ENCODE results near the gene SLITRK3.

Gene SLITRK3

GRCh38 chr3:165195640-165196576, at the start of gene SLITRK3:
Gene SLITRK3, minus strand, starts transcription at chr3:165196384. Its CDS starts 5,554 bp downstream, at chr3:165190830.
- in situ Hi-C loops (cut with MboI; ENCODE audit: low sequenced_read_pairs), result no loop called here

GRCh38 chr3:165243597-165243996, 47.4 kb upstream of the SLITRK3 start:
- in situ Hi-C loops (cut with MboI; ENCODE audit: low sequenced_read_pairs), result no loop called here

GRCh38 chr3:165233501-165234195, 37.5 kb upstream of the SLITRK3 start:
- in situ Hi-C loops (cut with MboI; ENCODE audit: low sequenced_read_pairs), result no loop called here

GRCh38 chr3:165225604-165226003, 29.4 kb upstream of the SLITRK3 start:
- in situ Hi-C loops (cut with MboI; ENCODE audit: low sequenced_read_pairs), result no loop called here

GRCh38 chr3:165217739-165218138, 21.6 kb upstream of the SLITRK3 start:
- in situ Hi-C loops (cut with MboI; ENCODE audit: low sequenced_read_pairs), result no loop called here

- in situ Hi-C loops (cut with MboI; ENCODE audit: low sequenced_read_pairs), result no loop called here
Measured at GRCh38 chr3:165212580-165212979, 16.4 kb upstream of the SLITRK3 start.

- in situ Hi-C loops (cut with MboI; ENCODE audit: low sequenced_read_pairs), result no loop called here
Measured at GRCh38 chr3:165211721-165212120, 15.5 kb upstream of the SLITRK3 start.

- in situ Hi-C loops (cut with MboI; ENCODE audit: low sequenced_read_pairs), result no loop called here
Measured at GRCh38 chr3:165210727-165211126, 14.5 kb upstream of the SLITRK3 start.

- in situ Hi-C loops (cut with MboI; ENCODE audit: low sequenced_read_pairs), result no loop called here
Measured at GRCh38 chr3:165210132-165210531, 13.9 kb upstream of the SLITRK3 start.

- in situ Hi-C loops (cut with MboI; ENCODE audit: low sequenced_read_pairs), result no loop called here
Measured at GRCh38 chr3:165206454-165207266, 10.5 kb upstream of the SLITRK3 start.

GRCh38 chr3:165204445-165204844, 8.3 kb upstream of the SLITRK3 start:
- in situ Hi-C loops (cut with MboI; ENCODE audit: low sequenced_read_pairs), result no loop called here

GRCh38 chr3:165202995-165203394, 6.8 kb upstream of the SLITRK3 start:
- in situ Hi-C loops (cut with MboI; ENCODE audit: low sequenced_read_pairs), result no loop called here

GRCh38 chr3:165201964-165202363, 5.8 kb upstream of the SLITRK3 start:
- in situ Hi-C loops (cut with MboI; ENCODE audit: low sequenced_read_pairs), result no loop called here

GRCh38 chr3:165197481-165197800, 1.3 kb upstream of the SLITRK3 start:
- in situ Hi-C loops (cut with MboI; ENCODE audit: low sequenced_read_pairs), result no loop called here

- in situ Hi-C loops (cut with MboI; ENCODE audit: low sequenced_read_pairs), result no loop called here
Measured at GRCh38 chr3:165196577-165197480, 645 bp upstream of the SLITRK3 start.

- in situ Hi-C loops (cut with MboI; ENCODE audit: low sequenced_read_pairs), result no loop called here
Measured at GRCh38 chr3:165195241-165195639, 944 bp downstream of the SLITRK3 start.

GRCh38 chr3:165194511-165195240, 1.5 kb downstream of the SLITRK3 start:
- in situ Hi-C loops (cut with MboI; ENCODE audit: low sequenced_read_pairs), result no loop called here

- in situ Hi-C loops (cut with MboI; ENCODE audit: low sequenced_read_pairs), result no loop called here
Measured at GRCh38 chr3:165193366-165194254, 2.6 kb downstream of the SLITRK3 start.
